Gastrocnemius medialis (tissue), 4 donors: Measurements from ENCODE around the gene PLD2. TPM values are rescaled to one million over a fixed set of nuclear protein-coding genes. Genes with fewer than 3 reads are reported as not detected.

Experiments used
- ATAC-seq, 2 donors: fragments of 150-250 bp; one replicate each; pipeline ENCODE4 v1.9.1; 2016
- DNase-seq, 2 donors: peaks; one replicate each; pipeline ENCODE4 v3.0.0-alpha.2; 2019
- H3K27ac ChIP-seq, 4 donors: fragments of 200-600 bp; sonication (generic); 1 replicate in 1 of 4; 2 replicates in 3 of 4; pipeline ENCODE4 v1.5.1; 2016 to 2018; ENCODE audit warnings: mild to moderate bottlenecking in 2 of 4, moderate library complexity in 1 of 4
- H3K27me3 ChIP-seq, 3 donors: fragments of 200-600 bp; sonication (generic) in 2 of 3; 1 replicate in 1 of 3; 2 replicates in 2 of 3; pipeline versions ENCODE4 v1.5.1 to v1.6.0; 2016 to 2019; ENCODE audit warnings: mild to moderate bottlenecking in 1 of 3, moderate library complexity in 1 of 3
- H3K36me3 ChIP-seq, 2 donors: fragments of 200-600 bp; sonication (generic) in 1 of 2; one replicate each; pipeline ENCODE4 v1.5.1; 2017 to 2018
- H3K4me1 ChIP-seq, 2 donors: fragments of 200-600 bp; sonication (generic) in 1 of 2; one replicate each; pipeline ENCODE4 v1.5.1; 2016 to 2017; ENCODE audit warnings: mild to moderate bottlenecking in 2 of 2
- H3K4me3 ChIP-seq, 4 donors: fragments of 200-600 bp; sonication (generic) in 3 of 4; 1 replicate in 1 of 4; 2 replicates in 3 of 4; pipeline ENCODE4 v1.5.1; 2016 to 2019; ENCODE audit warnings: mild to moderate bottlenecking in 2 of 4
- H3K9me3 ChIP-seq, 3 donors: fragments of 200-600 bp; sonication (generic) in 2 of 3; 1 replicate in 1 of 3; 2 replicates in 2 of 3; pipeline ENCODE4 v1.5.1; 2016 to 2019
- CTCF ChIP-seq, 5 experiments: fragments of 450-650 bp in 3 of 5; fragments of 200-600 bp in 2 of 5; sonication (generic) in 2 of 5; IDR thresholded peaks in 4 of 5; conservative IDR thresholded peaks in 1 of 5; 1 replicate in 4 of 5; 2 replicates in 1 of 5; pipeline ENCODE4 v1.5.1; 2016 to 2019; ENCODE audit warnings: antibody characterized with exemption in 5 of 5, mild to moderate bottlenecking in 3 of 5, moderate library complexity in 3 of 5
- POLR2A ChIP-seq, 2 donors: fragments of 450-650 bp; IDR thresholded peaks; one replicate each; pipeline ENCODE4 v1.6.1; 2017; ENCODE audit warnings: antibody characterized with exemption in 2 of 2, mild to moderate bottlenecking in 2 of 2, moderate library complexity in 2 of 2
- in situ Hi-C, 4 donors: fragments of 200-750 bp; cut with MboI; loops; one replicate each; pipeline versions ENCODE4 v1.15.0 to v1.8.0; 2017; ENCODE audit warnings: low sequenced_read_pairs in 4 of 4
- intact Hi-C: fragments of 100-400 bp; cut with DNase I; formaldehyde crosslinking; loops from one replicate; pipeline ENCODE4 v1.15.1; 2023; ENCODE audit warnings: low total_unique reads
- total RNA-seq, 4 donors: library from RNA; depleted of rRNA; stranded (reverse); fragments of >200 nt; gene quantifications; one replicate each; pipeline versions ENCODE4 v1.1.0 to v1.2.3, GENCODE V29; 2016

Gene PLD2
- total RNA-seq, 4 donors from 2014 or later, result 2.8 to 5.8 (median 4.2) TPM

- no peak for DNase-seq
- Histone ChIP-seq H3K4me3 (no peak overlapping the region), H3K36me3 (no peaks in the 10 kb centered on the region), H3K9me3 (no peaks in the 10 kb centered on the region), H3K4me1 (peaks cover 5 to 18% of the 10 kb centered on the region in 2 donors), H3K27me3 (no peaks in the 10 kb centered on the region), H3K27ac (no peak overlapping the region)
- TF ChIP-seq POLR2A (IDR thresholded peaks at IDR 0.05) (no peak), CTCF (IDR thresholded peaks at IDR 0.05 in 4 of 5, conservative IDR thresholded peaks at IDR 0.05 in 1 of 5) (no peak)
- no peak for ATAC-seq
- intact Hi-C loops, result no loop called here
- in situ Hi-C loops, result no loop called here
Observed at GRCh38 chr17:4842376-4842775, 35.4 kb downstream of the PLD2 start.

GRCh38 chr17:4843321-4844000 is 36.5 kb downstream of the PLD2 start:
- H3K4me1 ChIP-seq, result peaks cover 2 to 9% of the 10 kb centered on the region in 2 donors
- no peak for DNase-seq
- no peaks in the 10 kb centered on the region for H3K27me3 ChIP-seq
- intact Hi-C loops, result no loop called here
- H3K27ac ChIP-seq, result no peak overlapping the region
- no peaks in the 10 kb centered on the region for H3K36me3 ChIP-seq
- H3K9me3 ChIP-seq, result no peaks in the 10 kb centered on the region
- no peak for TF ChIP-seq CTCF (IDR thresholded peaks at IDR 0.05 in 4 of 5, conservative IDR thresholded peaks at IDR 0.05 in 1 of 5)
- TF ChIP-seq POLR2A (IDR thresholded peaks at IDR 0.05), result no peak
- H3K4me3 ChIP-seq, result no peak overlapping the region
- ATAC-seq, result no peak
- in situ Hi-C loops, result no loop called here

GRCh38 chr17:4845118-4845517 is 38.2 kb downstream of the PLD2 start:
- in situ Hi-C loops, result no loop called here
- Histone ChIP-seq H3K9me3 (no peaks in the 10 kb centered on the region), H3K4me3 (no peak overlapping the region), H3K4me1 (peaks cover 0 to 8% of the 10 kb centered on the region in 2 donors), H3K27ac (no peak overlapping the region), H3K27me3 (no peaks in the 10 kb centered on the region), H3K36me3 (no peaks in the 10 kb centered on the region)
- no peak for ATAC-seq
- intact Hi-C loops, result no loop called here
- no peak for TF ChIP-seq CTCF (IDR thresholded peaks at IDR 0.05 in 4 of 5, conservative IDR thresholded peaks at IDR 0.05 in 1 of 5)
- no peak for TF ChIP-seq POLR2A (IDR thresholded peaks at IDR 0.05)
- no peak for DNase-seq

- no peak overlapping the region for H3K27ac ChIP-seq
- no peaks in the 10 kb centered on the region for H3K9me3 ChIP-seq
- ATAC-seq (no peak), DNase-seq (no peak)
- H3K36me3 ChIP-seq, result no peaks in the 10 kb centered on the region
- intact Hi-C loops (no loop called here), in situ Hi-C loops (no loop called here)
- H3K27me3 ChIP-seq, result no peaks in the 10 kb centered on the region
- peaks cover 0 to 9% of the 10 kb centered on the region in 2 donors for H3K4me1 ChIP-seq
- H3K4me3 ChIP-seq, result no peak overlapping the region
- TF ChIP-seq CTCF (IDR thresholded peaks at IDR 0.05 in 4 of 5, conservative IDR thresholded peaks at IDR 0.05 in 1 of 5) (no peak), POLR2A (IDR thresholded peaks at IDR 0.05) (no peak)
Observed at GRCh38 chr17:4846635-4847390, 39.9 kb downstream of the PLD2 start.
